A673 (cell line): ENCODE measurements around the gene HAPSTR1. TPM values are rescaled to one million over a fixed set of nuclear protein-coding genes. Genes with fewer than 3 reads are reported as not detected.

Experiments used
- BruUV-seq: library from RNA; stranded (reverse); fragments of 400-500 nt; replicated peaks from 2 replicates; lab custom pipeline; 2021; lab: Mats Ljungman, UMichigan
- CTCF ChIA-PET: fragments of 300-600 bp; sonication (Branson Sonifier 250); formaldehyde crosslinking; loops from one replicate; lab custom pipeline; 2022; ENCODE audit warnings: antibody characterized with exemption; lab: Charles Lee
- POLR2A ChIA-PET: fragments of 300-600 bp; sonication (Branson Sonifier 250); formaldehyde crosslinking; loops from one replicate; lab custom pipeline; 2022; ENCODE audit warnings: antibody characterized with exemption; ENCODE audit not compliant: low non-redundant PET; lab: Charles Lee
- DNase-seq: peaks from one replicate; pipeline ENCODE4 v3.0.0-alpha.2; 2015; ENCODE audit warnings: low spot score
- H3K27ac ChIP-seq: fragments of 200-600 bp; sonication (generic); 2 replicates; pipeline ENCODE4 v1.5.1; 2016; ENCODE audit warnings: mixed run types, low read depth, mild to moderate bottlenecking, mixed read lengths, antibody characterized with exemption, low read length; ENCODE audit not compliant: poor library complexity, severe bottlenecking
- H3K27me3 ChIP-seq: fragments of 200-600 bp; sonication (generic); replicated peaks from 2 replicates; pipeline ENCODE4 v1.6.1; 2017; ENCODE audit warnings: mixed run types, low read depth, mild to moderate bottlenecking, mixed read lengths, antibody characterized with exemption, low read length; ENCODE audit not compliant: insufficient read depth, poor library complexity
- H3K36me3 ChIP-seq: fragments of 200-600 bp; sonication (generic); 2 replicates; pipeline ENCODE4 v1.6.1; 2016; ENCODE audit warnings: mixed run types, mild to moderate bottlenecking, mixed read lengths, antibody characterized with exemption, low read length; ENCODE audit not compliant: insufficient read depth, poor library complexity, severe bottlenecking
- H3K4me1 ChIP-seq: fragments of 200-600 bp; sonication (generic); 2 replicates; pipeline ENCODE4 v1.6.1; 2017; ENCODE audit warnings: mixed run types, mild to moderate bottlenecking, mixed read lengths, antibody characterized with exemption, low read length; ENCODE audit not compliant: insufficient read depth, poor library complexity, severe bottlenecking
- H3K4me3 ChIP-seq: fragments of 200-600 bp; sonication (generic); 2 replicates; pipeline ENCODE4 v1.5.1; 2016; ENCODE audit warnings: low read depth, mixed run types, mild to moderate bottlenecking, mixed read lengths, low read length; ENCODE audit not compliant: poor library complexity, severe bottlenecking
- H3K9me3 ChIP-seq: fragments of 200-600 bp; sonication (generic); 2 replicates; pipeline ENCODE4 v1.6.1; 2016; ENCODE audit warnings: mixed run types, low read depth, mild to moderate bottlenecking, mixed read lengths, antibody characterized with exemption, low read length; ENCODE audit not compliant: poor library complexity, severe bottlenecking
- EZH2 ChIP-seq: fragments of 200-600 bp; sonication (generic); IDR thresholded peaks from 2 replicates; pipeline ENCODE4 v1.6.1; 2017; ENCODE audit warnings: borderline replicate concordance, low read depth, mild to moderate bottlenecking, mixed read lengths, antibody characterized with exemption, low read length; ENCODE audit not compliant: poor library complexity, severe bottlenecking
- intact Hi-C: fragments of 100-400 bp; cut with micrococcal nuclease; formaldehyde crosslinking; loops from one replicate; pipeline ENCODE4 v1.10.0; 2022; ENCODE audit not compliant: unreplicated experiment
- total RNA-seq: library from RNA; stranded (reverse); gene quantifications from 2 replicates; pipeline ENCODE4 v1.2.3, GENCODE V29; 2021
- TF ChIP-seq, protein P1 (sequence below): fragments of 300-800, 200-600 bp; sonication (generic); conservative IDR thresholded peaks from 2 replicates; pipeline ENCODE4 v1.5.1; 2017; ENCODE audit warnings: low read depth, mild to moderate bottlenecking, antibody characterized with exemption, low read length, moderate library complexity, mixed read lengths

The HAPSTR1 gene
- total RNA-seq, 1 experiment from 2014 or later: 90.4 TPM

- no peak for TF ChIP-seq EZH2
- TF ChIP-seq, protein P1, sequence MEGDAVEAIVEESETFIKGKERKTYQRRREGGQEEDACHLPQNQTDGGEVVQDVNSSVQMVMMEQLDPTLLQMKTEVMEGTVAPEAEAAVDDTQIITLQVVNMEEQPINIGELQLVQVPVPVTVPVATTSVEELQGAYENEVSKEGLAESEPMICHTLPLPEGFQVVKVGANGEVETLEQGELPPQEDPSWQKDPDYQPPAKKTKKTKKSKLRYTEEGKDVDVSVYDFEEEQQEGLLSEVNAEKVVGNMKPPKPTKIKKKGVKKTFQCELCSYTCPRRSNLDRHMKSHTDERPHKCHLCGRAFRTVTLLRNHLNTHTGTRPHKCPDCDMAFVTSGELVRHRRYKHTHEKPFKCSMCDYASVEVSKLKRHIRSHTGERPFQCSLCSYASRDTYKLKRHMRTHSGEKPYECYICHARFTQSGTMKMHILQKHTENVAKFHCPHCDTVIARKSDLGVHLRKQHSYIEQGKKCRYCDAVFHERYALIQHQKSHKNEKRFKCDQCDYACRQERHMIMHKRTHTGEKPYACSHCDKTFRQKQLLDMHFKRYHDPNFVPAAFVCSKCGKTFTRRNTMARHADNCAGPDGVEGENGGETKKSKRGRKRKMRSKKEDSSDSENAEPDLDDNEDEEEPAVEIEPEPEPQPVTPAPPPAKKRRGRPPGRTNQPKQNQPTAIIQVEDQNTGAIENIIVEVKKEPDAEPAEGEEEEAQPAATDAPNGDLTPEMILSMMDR: no peak
- H3K27me3 ChIP-seq: no peaks in the 10 kb centered on the region
- BruUV-seq: no TSS peak
- ChIA-PET CTCF (no interaction called here), POLR2A (no interaction called here)
- H3K9me3 ChIP-seq: no peaks in the 10 kb centered on the region
- no peak for DNase-seq
- intact Hi-C loops: loop anchor here (5.0 kb wide), 1 partner anchor 174 kb away; no protein-coding TSS in a partner anchor
- H3K4me3 ChIP-seq: peak overlapping the region; percentile 70
- H3K4me1 ChIP-seq: peaks cover 33% of the 10 kb centered on the region
- peaks cover 66% of the 10 kb centered on the region for H3K36me3 ChIP-seq
- H3K27ac ChIP-seq: no peak overlapping the region
Observed at GRCh38 chr16:9095656-9096397, 4.4 kb downstream of the HAPSTR1 start.

DNA sequence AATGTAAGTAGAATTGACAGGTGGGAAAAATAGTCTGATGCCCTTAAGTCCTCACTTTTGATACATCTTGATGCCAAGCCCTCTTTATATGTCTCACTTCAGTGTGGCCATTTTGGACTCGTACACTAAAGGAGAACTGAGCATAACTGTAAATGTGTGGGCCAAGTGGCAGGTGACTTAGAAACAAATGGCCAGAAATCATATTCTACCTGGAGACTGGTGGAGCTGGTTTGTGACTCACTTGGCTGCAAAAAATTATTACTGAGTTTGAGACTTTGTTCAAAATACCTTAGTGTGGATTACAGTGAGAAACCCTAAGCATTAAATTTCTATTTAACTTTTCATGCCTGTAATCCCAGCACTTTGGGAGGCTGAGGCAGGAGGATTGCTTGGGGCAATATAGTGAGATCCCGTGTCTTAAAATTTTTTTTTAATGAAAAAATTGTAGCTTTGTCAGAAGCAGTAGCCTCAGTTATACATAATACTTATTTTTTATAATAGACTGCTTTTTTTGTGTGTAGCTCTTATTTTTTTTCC lies 5.0 kb downstream of the HAPSTR1 start:
- Histone ChIP-seq H3K9me3 (no peaks in the 10 kb centered on the region), H3K4me1 (peaks cover 33% of the 10 kb centered on the region), H3K27ac (no peak overlapping the region), H3K4me3 (no peak overlapping the region), H3K27me3 (no peaks in the 10 kb centered on the region), H3K36me3 (peaks cover 73% of the 10 kb centered on the region)
- ChIA-PET POLR2A (interaction anchor here (0.6 kb wide), 1 partner anchor 195 kb away, joined by 6 read pairs; no protein-coding TSS in a partner anchor), CTCF (no interaction called here)
- intact Hi-C loops: loop anchor here (5.0 kb wide), 1 partner anchor 174 kb away; no protein-coding TSS in a partner anchor
- TF ChIP-seq, protein P1: no peak
- TF ChIP-seq EZH2: no peak
- DNase-seq: no peak
- no TSS peak for BruUV-seq

GRCh38 chr16:9097266-9098219 lies 6.1 kb downstream of the HAPSTR1 start:
- H3K27ac ChIP-seq: peak overlapping the region; percentile 6
- H3K27me3 ChIP-seq: no peaks in the 10 kb centered on the region
- TF ChIP-seq, protein P1: no peak
- TF ChIP-seq EZH2: no peak
- DNase-seq: no peak
- intact Hi-C loops: loop anchor here (5.0 kb wide), 1 partner anchor 175 kb away; no protein-coding TSS in a partner anchor
- no peaks in the 10 kb centered on the region for H3K9me3 ChIP-seq
- CTCF ChIA-PET: no interaction called here
- peaks cover 33% of the 10 kb centered on the region for H3K4me1 ChIP-seq
- POLR2A ChIA-PET: no interaction called here
- no peak overlapping the region for H3K4me3 ChIP-seq
- peaks cover 83% of the 10 kb centered on the region for H3K36me3 ChIP-seq
- no TSS peak for BruUV-seq
